Middle frontal gyrus (tissue), 1 donor: ENCODE results near the gene NPAS3.

Experiments used
- DNase-seq: peaks from one replicate; pipeline ENCODE4 v3.0.0-alpha.2; 2015; ENCODE audit warnings: low spot score; ENCODE audit errors: extremely low spot score

Gene NPAS3

GRCh38 chr14:33542338-33543287 is 603.9 kb downstream of the NPAS3 start:
- no peak for DNase-seq

- no peak for DNase-seq
Observed at GRCh38 chr14:33545696-33546095, 607.0 kb downstream of the NPAS3 start.

- DNase-seq, result no peak
Observed at GRCh38 chr14:33548606-33549005, 609.9 kb downstream of the NPAS3 start.

GRCh38 chr14:33551963-33552362 is 613.3 kb downstream of the NPAS3 start:
- no peak for DNase-seq

GRCh38 chr14:33553706-33554278 is 615.1 kb downstream of the NPAS3 start:
- no peak for DNase-seq

GRCh38 chr14:33554988-33555387 is 616.3 kb downstream of the NPAS3 start:
- no peak for DNase-seq

GRCh38 chr14:33555710-33556350 is 617.2 kb downstream of the NPAS3 start:
- DNase-seq, result no peak

- DNase-seq, result no peak
Observed at GRCh38 chr14:33556382-33557121, 617.9 kb downstream of the NPAS3 start.

- DNase-seq, result no peak
Observed at GRCh38 chr14:33560718-33561431, 622.2 kb downstream of the NPAS3 start.

- no peak for DNase-seq
Observed at GRCh38 chr14:33561488-33562175, 623.0 kb downstream of the NPAS3 start.

GRCh38 chr14:33563191-33563900 is 624.7 kb downstream of the NPAS3 start:
- DNase-seq, result no peak

- no peak for DNase-seq
Observed at GRCh38 chr14:33563901-33564197, 625.2 kb downstream of the NPAS3 start.

- DNase-seq, result no peak
Observed at GRCh38 chr14:33564774-33565630, 626.3 kb downstream of the NPAS3 start.

GRCh38 chr14:33566082-33566481 is 627.4 kb downstream of the NPAS3 start:
- no peak for DNase-seq

- no peak for DNase-seq
Observed at GRCh38 chr14:33567023-33567728, 628.5 kb downstream of the NPAS3 start.

GRCh38 chr14:33567731-33568130 is 629.1 kb downstream of the NPAS3 start:
- no peak for DNase-seq

- no peak for DNase-seq
Observed at GRCh38 chr14:33568935-33569579, 630.4 kb downstream of the NPAS3 start.
